Activated T-helper 1 cell treated with anti-CD3 and anti-CD28 coated beads, Interleukin-12 subunit alpha, Interleukin-12 subunit beta, Interleukin-2, Interleukin-4 antibody, amounts not matched to agents 30 ng/mL and 10 ng/mL and 1 ng/mL, durations not matched to agents 14 hours and 24 hours and 36 hours (primary cell): ENCODE measurements around the gene UBR3. TPM values are rescaled to one million over a fixed set of nuclear protein-coding genes. Genes with fewer than 3 reads are reported as not detected.
"Not testable (repeated sequence)": the region's sequence is repeated elsewhere in the genome, so short reads cannot be mapped to it uniquely, and the experiment has no call there.

ENCODE experiments used
- DNase-seq: peaks from one replicate; pipeline ENCODE4 v3.0.0; 2021; ENCODE audit warnings: low spot score
- H3K27ac Mint-ChIP-seq: one replicate; pipeline ENCODE4 v1.8.0; 2021; ENCODE audit warnings: mild to moderate bottlenecking, mixed read lengths
- H3K27me3 Mint-ChIP-seq: one replicate; pipeline ENCODE4 v1.8.0; 2022; ENCODE audit warnings: mild to moderate bottlenecking, moderate library complexity, mixed read lengths; ENCODE audit not compliant: insufficient read depth
- H3K36me3 Mint-ChIP-seq: one replicate; pipeline ENCODE4 v1.8.0; 2021; ENCODE audit warnings: low read depth, mixed read lengths
- H3K4me1 Mint-ChIP-seq: one replicate; pipeline ENCODE4 v1.8.0; 2021; ENCODE audit warnings: low read depth, mixed read lengths
- H3K4me3 Mint-ChIP-seq: one replicate; pipeline ENCODE4 v1.8.0; 2021; ENCODE audit warnings: mild to moderate bottlenecking, moderate library complexity, mixed read lengths
- H3K9me3 Mint-ChIP-seq: one replicate; pipeline ENCODE4 v1.8.0; 2021; ENCODE audit warnings: mixed read lengths
- intact Hi-C: fragments of 100-400 bp; cut with micrococcal nuclease; formaldehyde crosslinking; loops from one replicate; pipeline ENCODE4 v1.15.1; 2024
- total RNA-seq: library from RNA; stranded (reverse); gene quantifications from 2 replicates; pipeline ENCODE4 v1.2.3, GENCODE V29; 2022

The UBR3 gene
- total RNA-seq, 1 donor from 2014 or later = 29.6 TPM

- Mint-ChIP-seq H3K4me3 (no peak overlapping the region), H3K27ac (no peak overlapping the region), H3K4me1 (no peaks in the 10 kb centered on the region), H3K9me3 (no peaks in the 10 kb centered on the region), H3K27me3 (no peaks in the 10 kb centered on the region), H3K36me3 (peaks cover 3% of the 10 kb centered on the region)
- intact Hi-C loops = no loop called here
- DNase-seq = no peak
Measured at GRCh38 chr2:169859423-169859822, 32.2 kb downstream of the UBR3 start.

GRCh38 chr2:169860149-169860548 lies 32.9 kb downstream of the UBR3 start:
- peaks cover 3% of the 10 kb centered on the region for H3K36me3 Mint-ChIP-seq
- no peak for DNase-seq
- H3K4me1 Mint-ChIP-seq = no peaks in the 10 kb centered on the region
- intact Hi-C loops = no loop called here
- no peaks in the 10 kb centered on the region for H3K27me3 Mint-ChIP-seq
- H3K9me3 Mint-ChIP-seq = no peaks in the 10 kb centered on the region
- no peak overlapping the region for H3K4me3 Mint-ChIP-seq
- no peak overlapping the region for H3K27ac Mint-ChIP-seq

GRCh38 chr2:169862816-169863215 lies 35.6 kb downstream of the UBR3 start:
- Mint-ChIP-seq H3K27ac (no peak overlapping the region), H3K9me3 (no peaks in the 10 kb centered on the region), H3K36me3 (peaks cover 3% of the 10 kb centered on the region), H3K4me1 (no peaks in the 10 kb centered on the region), H3K4me3 (no peak overlapping the region), H3K27me3 (no peaks in the 10 kb centered on the region)
- DNase-seq = no peak
- intact Hi-C loops = no loop called here

- peaks cover 3% of the 10 kb centered on the region for H3K36me3 Mint-ChIP-seq
- no peaks in the 10 kb centered on the region for H3K27me3 Mint-ChIP-seq
- no peak overlapping the region for H3K27ac Mint-ChIP-seq
- H3K4me3 Mint-ChIP-seq = no peak overlapping the region
- intact Hi-C loops = no loop called here
- H3K4me1 Mint-ChIP-seq = no peaks in the 10 kb centered on the region
- DNase-seq = no peak
- H3K9me3 Mint-ChIP-seq = no peaks in the 10 kb centered on the region
Measured at GRCh38 chr2:169865492-169865891, 38.2 kb downstream of the UBR3 start.

- intact Hi-C loops, DNase-seq, H3K27me3 Mint-ChIP-seq: not testable (repeated sequence)
Measured at GRCh38 chr2:169866230-169866629, 39.0 kb downstream of the UBR3 start.

GRCh38 chr2:169867579-169867978 lies 40.3 kb downstream of the UBR3 start:
- H3K36me3 Mint-ChIP-seq = peaks cover 2% of the 10 kb centered on the region
- H3K27me3 Mint-ChIP-seq = no peaks in the 10 kb centered on the region
- no peak overlapping the region for H3K4me3 Mint-ChIP-seq
- H3K4me1 Mint-ChIP-seq = no peaks in the 10 kb centered on the region
- no peaks in the 10 kb centered on the region for H3K9me3 Mint-ChIP-seq
- intact Hi-C loops = no loop called here
- DNase-seq = no peak
- no peak overlapping the region for H3K27ac Mint-ChIP-seq

More at GRCh38 chr2:169866230-169866629, 39.0 kb downstream of the UBR3 start:
- not testable (repeated sequence) for H3K9me3 Mint-ChIP-seq, H3K4me3 Mint-ChIP-seq, H3K27ac Mint-ChIP-seq, H3K36me3 Mint-ChIP-seq, H3K4me1 Mint-ChIP-seq

- no peak for DNase-seq
- no peaks in the 10 kb centered on the region for H3K9me3 Mint-ChIP-seq
- no peak overlapping the region for H3K27ac Mint-ChIP-seq
- H3K36me3 Mint-ChIP-seq = peaks cover 2% of the 10 kb centered on the region
- H3K27me3 Mint-ChIP-seq = no peaks in the 10 kb centered on the region
- no peak overlapping the region for H3K4me3 Mint-ChIP-seq
- intact Hi-C loops = no loop called here
- H3K4me1 Mint-ChIP-seq = no peaks in the 10 kb centered on the region
Measured at GRCh38 chr2:169868951-169869350, 41.7 kb downstream of the UBR3 start.

GRCh38 chr2:169871369-169871768 lies 44.1 kb downstream of the UBR3 start:
- H3K4me3 Mint-ChIP-seq, H3K4me1 Mint-ChIP-seq, H3K36me3 Mint-ChIP-seq, H3K27me3 Mint-ChIP-seq, H3K9me3 Mint-ChIP-seq, DNase-seq, H3K27ac Mint-ChIP-seq, intact Hi-C loops: not testable (repeated sequence)

- Mint-ChIP-seq H3K4me1 (no peaks in the 10 kb centered on the region), H3K4me3 (no peak overlapping the region), H3K36me3 (peaks cover 3% of the 10 kb centered on the region), H3K9me3 (no peaks in the 10 kb centered on the region), H3K27me3 (no peaks in the 10 kb centered on the region), H3K27ac (no peak overlapping the region)
- intact Hi-C loops = no loop called here
- DNase-seq = no peak
Measured at GRCh38 chr2:169871994-169872393, 44.7 kb downstream of the UBR3 start.

GRCh38 chr2:169877398-169877797 lies 50.1 kb downstream of the UBR3 start:
- H3K36me3 Mint-ChIP-seq = peaks cover 1% of the 10 kb centered on the region

GRCh38 chr2:169887120-169887519 lies 59.9 kb downstream of the UBR3 start:
- Mint-ChIP-seq H3K4me1 (no peaks in the 10 kb centered on the region), H3K27me3 (no peaks in the 10 kb centered on the region), H3K9me3 (no peaks in the 10 kb centered on the region), H3K36me3 (no peaks in the 10 kb centered on the region), H3K4me3 (no peak overlapping the region), H3K27ac (no peak overlapping the region)
- DNase-seq = no peak
- intact Hi-C loops = no loop called here

More at GRCh38 chr2:169877398-169877797, 50.1 kb downstream of the UBR3 start:
- Mint-ChIP-seq H3K9me3 (no peaks in the 10 kb centered on the region), H3K27ac (no peak overlapping the region), H3K4me1 (no peaks in the 10 kb centered on the region), H3K27me3 (no peaks in the 10 kb centered on the region), H3K4me3 (no peak overlapping the region)
- no peak for DNase-seq
- intact Hi-C loops = loop anchor here (1.0 to 5.0 kb wide), 2 partner anchors 53 to 350 kb away; partner anchors contain the start of gene METTL5

GRCh38 chr2:169891593-169892298 lies 64.5 kb downstream of the UBR3 start:
- no peak for DNase-seq
- H3K27me3 Mint-ChIP-seq = no peaks in the 10 kb centered on the region
- no peaks in the 10 kb centered on the region for H3K9me3 Mint-ChIP-seq
- no peak overlapping the region for H3K4me3 Mint-ChIP-seq
- H3K27ac Mint-ChIP-seq = no peak overlapping the region
- H3K4me1 Mint-ChIP-seq = no peaks in the 10 kb centered on the region
- intact Hi-C loops = no loop called here
- no peaks in the 10 kb centered on the region for H3K36me3 Mint-ChIP-seq

GRCh38 chr2:169892951-169893350 lies 65.7 kb downstream of the UBR3 start:
- Mint-ChIP-seq H3K4me3 (no peak overlapping the region), H3K27ac (no peak overlapping the region), H3K9me3 (no peaks in the 10 kb centered on the region), H3K4me1 (no peaks in the 10 kb centered on the region), H3K36me3 (no peaks in the 10 kb centered on the region), H3K27me3 (no peaks in the 10 kb centered on the region)
- DNase-seq = no peak
- intact Hi-C loops = no loop called here
